ENCODE data around the gene ENG.

ENG gene

DNA sequence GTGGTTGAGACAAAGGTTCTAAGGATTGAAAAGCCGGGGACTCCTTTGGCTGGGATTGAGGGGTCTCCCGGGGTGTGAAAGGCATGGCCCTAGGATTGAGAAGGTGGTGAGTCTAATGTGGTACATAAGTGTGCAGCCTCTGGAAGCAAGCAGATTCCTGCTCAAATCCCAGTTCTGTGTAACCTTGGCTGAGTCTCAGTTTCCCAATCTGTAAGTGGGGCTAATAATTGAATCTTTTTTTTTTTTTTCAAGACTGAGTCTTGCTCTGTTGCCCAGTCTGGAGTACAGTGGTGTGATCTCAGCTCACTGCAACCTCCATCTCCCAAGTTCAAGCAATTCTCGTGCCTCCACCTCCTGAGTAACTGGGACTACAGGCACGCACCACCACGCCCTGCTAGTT, 81.9 kb downstream of the ENG start:
- no peak for TF ChIP-seq CTCF (IDR thresholded peaks at IDR 0.05; ENCODE audit: extremely low read depth, insufficient read depth, missing control alignments)
- in situ Hi-C loops (cut with MboI; ENCODE audit: low pct_unique_long_range_greater_than_20kb, low sequenced_read_pairs, unreplicated experiment), result no loop called here
- DNase-seq (ENCODE audit: low spot score), result no peak

DNA sequence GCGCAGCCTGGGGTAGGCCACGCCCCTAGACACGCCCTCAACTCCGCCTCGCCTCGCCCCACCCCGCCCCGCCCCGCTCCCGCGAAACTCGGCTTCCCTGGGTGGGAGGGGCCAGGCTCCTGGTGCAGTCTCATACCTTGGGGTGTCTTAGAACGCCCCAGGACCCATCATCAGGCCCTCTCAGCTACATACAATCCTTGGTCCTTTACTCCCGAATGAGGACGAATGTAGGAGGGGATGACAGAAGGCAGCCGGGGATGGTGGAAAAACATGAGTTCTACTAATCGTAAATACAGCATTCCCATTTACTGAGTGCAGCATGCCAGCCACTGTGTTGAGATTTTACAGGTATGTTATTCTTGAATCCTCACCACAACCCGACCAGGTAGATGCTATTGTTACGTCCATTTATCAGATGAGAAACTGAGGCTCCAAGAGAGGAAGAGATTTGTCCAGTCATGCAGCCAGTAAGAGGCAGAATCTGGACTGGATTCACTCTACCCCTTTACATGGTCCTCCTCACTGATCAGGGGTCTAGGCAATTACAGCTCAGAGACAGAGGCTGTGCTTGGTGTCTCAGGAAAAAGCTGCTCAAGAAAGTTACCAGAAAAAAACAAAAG, 82.8 kb downstream of the ENG start:
- no peak for TF ChIP-seq CTCF (IDR thresholded peaks at IDR 0.05; ENCODE audit: extremely low read depth, insufficient read depth, missing control alignments)
- in situ Hi-C loops (cut with MboI; ENCODE audit: low pct_unique_long_range_greater_than_20kb, low sequenced_read_pairs, unreplicated experiment), result no loop called here

GRCh38 chr9:127770905-127771569, 83.4 kb downstream of the ENG start:
- in situ Hi-C loops (cut with MboI; ENCODE audit: low pct_unique_long_range_greater_than_20kb, low sequenced_read_pairs, unreplicated experiment), result no loop called here
- TF ChIP-seq CTCF (IDR thresholded peaks at IDR 0.05; ENCODE audit: extremely low read depth, insufficient read depth, missing control alignments), result no peak
- DNase-seq (ENCODE audit: low spot score), result peak; percentile 96

More for the DNA sequence above, 82.8 kb downstream of the ENG start:
- DNase-seq (ENCODE audit: low spot score), result no peak

DNA sequence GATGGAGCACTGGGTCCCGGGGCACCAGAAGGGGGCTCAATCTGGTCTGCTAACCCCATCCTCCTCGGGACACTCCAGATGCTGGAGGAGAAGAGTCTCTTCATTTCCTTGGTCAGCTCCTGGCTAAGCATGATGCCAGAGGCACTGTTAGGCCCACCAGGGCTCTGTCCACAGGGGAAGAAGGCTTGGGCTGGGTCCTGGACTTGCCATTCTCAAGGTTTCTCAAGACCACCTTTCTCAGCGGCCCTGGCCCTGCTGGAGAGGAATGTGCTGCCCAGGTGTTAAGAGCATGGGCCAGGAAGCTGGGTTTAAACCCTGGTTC, 83.9 kb downstream of the ENG start:
- in situ Hi-C loops (cut with MboI; ENCODE audit: low pct_unique_long_range_greater_than_20kb, low sequenced_read_pairs, unreplicated experiment), result no loop called here
- DNase-seq (ENCODE audit: low spot score), result no peak
- TF ChIP-seq CTCF (IDR thresholded peaks at IDR 0.05; ENCODE audit: extremely low read depth, insufficient read depth, missing control alignments), result no peak

DNA sequence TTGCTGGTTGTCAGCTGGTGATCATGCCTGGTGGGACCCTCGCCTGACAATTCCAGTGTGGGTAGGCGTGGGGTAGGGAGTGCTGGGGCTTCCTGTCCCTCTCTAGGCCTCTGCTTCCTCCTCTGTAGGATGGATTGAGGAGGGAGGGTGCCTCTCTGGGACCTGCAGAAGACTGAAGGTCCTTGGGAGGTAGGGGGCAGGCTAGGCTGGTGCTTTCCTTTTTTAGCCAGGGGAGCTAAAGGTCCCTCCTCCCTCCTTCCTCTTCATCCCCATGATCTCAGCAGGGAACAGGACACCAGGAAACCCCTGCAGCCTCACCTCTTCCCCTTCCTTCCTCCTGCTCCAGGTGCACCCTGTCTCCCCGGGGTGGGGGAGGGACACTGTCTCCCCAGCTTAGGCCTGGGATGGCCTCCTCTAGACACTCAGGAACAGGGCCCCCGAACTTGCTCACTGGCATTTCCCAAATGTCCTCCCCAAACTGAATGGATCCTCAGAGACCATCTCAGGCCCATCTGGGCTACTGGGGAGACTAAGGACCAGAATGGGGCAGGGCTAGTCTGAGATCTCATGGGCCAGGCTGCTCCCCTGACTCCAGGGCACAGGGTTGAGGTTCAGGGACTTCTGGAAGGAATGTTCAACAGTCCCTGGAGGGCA, 84.4 kb downstream of the ENG start:
- no peak for DNase-seq (ENCODE audit: low spot score)
- TF ChIP-seq CTCF (IDR thresholded peaks at IDR 0.05; ENCODE audit: extremely low read depth, insufficient read depth, missing control alignments), result no peak
- in situ Hi-C loops (cut with MboI; ENCODE audit: low pct_unique_long_range_greater_than_20kb, low sequenced_read_pairs, unreplicated experiment), result no loop called here

GRCh38 chr9:127769101-127769500, 85.4 kb downstream of the ENG start:
- TF ChIP-seq CTCF (IDR thresholded peaks at IDR 0.05; ENCODE audit: extremely low read depth, insufficient read depth, missing control alignments), result no peak
- in situ Hi-C loops (cut with MboI; ENCODE audit: low pct_unique_long_range_greater_than_20kb, low sequenced_read_pairs, unreplicated experiment), result no loop called here
- DNase-seq (ENCODE audit: low spot score), result no peak

Measured in GM13977 (cell line).